SK-N-SH (cell line): ENCODE data around the gene SLC24A3. TPM values are rescaled to one million over a fixed set of nuclear protein-coding genes. Genes with fewer than 3 reads are reported as not detected.

Experiments
- CTCF ChIA-PET: fragments of 300-600, 350-600 bp; formaldehyde crosslinking; extraction: SDS; loops from one replicate; lab custom pipeline; 2021; lab: Yijun Ruan, JAX
- POLR2A ChIA-PET: fragments of 350-600 bp; sonication (Branson Sonifier 250); formaldehyde crosslinking; extraction: SDS; loops from one replicate; lab custom pipeline; 2020; ENCODE audit warnings: antibody characterized with exemption, inconsistent platforms; lab: Yijun Ruan, JAX
- DNase-seq: peaks from one replicate; pipeline ENCODE4 v3.0.0; 2012
- H2AFZ ChIP-seq: fragments of 200-600 bp; sonication (generic); 2 replicates; pipeline ENCODE4 v1.8.1; 2016; ENCODE audit warnings: antibody characterized with exemption, mild to moderate bottlenecking, low read depth
- H3F3A ChIP-seq: fragments of 200-600 bp; sonication (generic); replicated peaks from 2 replicates; pipeline ENCODE3; 2016; ENCODE audit warnings: antibody characterized with exemption, mild to moderate bottlenecking; ENCODE audit not compliant: insufficient read depth
- H3K27ac ChIP-seq, 2 experiments: fragments of 200-500 bp in 1 of 2; fragments of 200-600 bp in 1 of 2; sonication (Bioruptor generic) in 1 of 2; sonication (generic), shearing (Covaris generic) in 1 of 2; 2 replicates each; pipeline versions ENCODE4 v1.5.1 to v1.6.1; 2014 to 2016; ENCODE audit warnings: low read depth in 2 of 2, inconsistent platforms in 1 of 2, low read length in 1 of 2, mild to moderate bottlenecking in 1 of 2, mixed read lengths in 1 of 2
- H3K27me3 ChIP-seq: fragments of 200-600 bp; sonication (generic), shearing (Covaris generic); 2 replicates; pipeline ENCODE4 v1.6.1; 2016; ENCODE audit warnings: mixed run types; ENCODE audit not compliant: insufficient read depth
- H3K36me3 ChIP-seq, 2 experiments: fragments of 200-500 bp in 1 of 2; fragments of 200-600 bp in 1 of 2; sonication (Bioruptor generic) in 1 of 2; sonication (generic) in 1 of 2; replicated peaks in 1 of 2; 2 replicates each; pipeline versions ENCODE3 to v1.5.1; 2014 to 2016; ENCODE audit warnings: low read length in 1 of 2, mild to moderate bottlenecking in 1 of 2; ENCODE audit not compliant: insufficient read depth in 2 of 2, control insufficient read depth in 1 of 2
- H3K4me1 ChIP-seq, 2 experiments: fragments of 200-500 bp in 1 of 2; fragments of 200-600 bp in 1 of 2; sonication (Bioruptor generic) in 1 of 2; sonication (generic), shearing (Covaris generic) in 1 of 2; 2 replicates each; pipeline versions ENCODE4 v1.5.1 to v1.6.1; 2014 to 2016; ENCODE audit warnings: low read depth in 1 of 2, low read length in 1 of 2, mixed run types in 1 of 2; ENCODE audit not compliant: insufficient read depth in 2 of 2, control insufficient read depth in 1 of 2
- H3K4me2 ChIP-seq: fragments of 200-600 bp; sonication (generic), shearing (Covaris generic); 2 replicates; pipeline ENCODE4 v1.6.1; 2017; ENCODE audit warnings: mixed run types
- H3K4me3 ChIP-seq, 2 experiments: fragments of 200-500 bp in 1 of 2; fragments of 200-600 bp in 1 of 2; sonication (Bioruptor generic) in 1 of 2; sonication (generic), shearing (Covaris generic) in 1 of 2; 2 replicates each; pipeline versions ENCODE4 v1.5.1 to v1.8.1; 2014 to 2016; ENCODE audit warnings: low read depth in 2 of 2, inconsistent platforms in 1 of 2, low read length in 1 of 2, mild to moderate bottlenecking in 1 of 2, mixed read lengths in 1 of 2, moderate library complexity in 1 of 2
- H3K79me2 ChIP-seq: fragments of 200-600 bp; sonication (generic); 2 replicates; pipeline ENCODE4 v1.8.1; 2017; ENCODE audit warnings: mild to moderate bottlenecking; ENCODE audit not compliant: insufficient read depth
- H3K9ac ChIP-seq: fragments of 200-600 bp; sonication (generic); 2 replicates; pipeline ENCODE4 v1.6.1; 2017; ENCODE audit warnings: mixed run types
- H3K9me2 ChIP-seq: fragments of 200-600 bp; sonication (generic); 2 replicates; pipeline ENCODE4 v1.6.1; 2017; ENCODE audit warnings: mixed run types
- H3K9me3 ChIP-seq: fragments of 200-600 bp; sonication (generic); 2 replicates; pipeline ENCODE4 v1.6.1; 2017; ENCODE audit warnings: mixed run types, mild to moderate bottlenecking, moderate library complexity
- H4K20me1 ChIP-seq: fragments of 200-600 bp; sonication (generic); 2 replicates; pipeline ENCODE4 v1.6.1; 2017; ENCODE audit warnings: mild to moderate bottlenecking, mixed run types; ENCODE audit not compliant: insufficient read depth
- CHD2 ChIP-seq: fragments of 150-350 bp; IDR thresholded peaks from 2 replicates; pipeline ENCODE4 v1.6.1; 2018; ENCODE audit warnings: low read length; ENCODE audit not compliant: partially characterized antibody
- EP300 ChIP-seq, 2 experiments: IDR thresholded peaks; 2 replicates each; pipeline versions ENCODE4 v1.4.0 to v1.6.1; 2012; ENCODE audit warnings: borderline replicate concordance in 1 of 2, low read depth in 1 of 2, low read length in 1 of 2
- EZH2phosphoT487 ChIP-seq: fragments of 200-600 bp; sonication (generic); IDR thresholded peaks from 2 replicates; pipeline ENCODE4 v1.6.1; 2017; ENCODE audit warnings: low read depth, mixed run types, mild to moderate bottlenecking, antibody characterized with exemption, moderate library complexity, borderline replicate concordance
- FOSL2 ChIP-seq: IDR thresholded peaks from 2 replicates; pipeline ENCODE4 v1.4.0; 2012; ENCODE audit warnings: low read depth, mild to moderate bottlenecking, moderate library complexity, borderline replicate concordance
- FOXM1 ChIP-seq: IDR thresholded peaks from 2 replicates; pipeline ENCODE4 v1.4.0; 2012; ENCODE audit warnings: low read depth, mild to moderate bottlenecking
- GABPA ChIP-seq: IDR thresholded peaks from 2 replicates; pipeline ENCODE4 v1.4.0; 2012; ENCODE audit warnings: low read depth, mild to moderate bottlenecking
- IRF3 ChIP-seq: fragments of 150-350 bp; IDR thresholded peaks from 2 replicates; pipeline ENCODE4 v1.6.1; 2016; ENCODE audit warnings: mild to moderate bottlenecking, low read depth, low read length
- MAX ChIP-seq: IDR thresholded peaks from 2 replicates; pipeline ENCODE4 v1.4.0; 2012; ENCODE audit warnings: low read depth
- MXI1 ChIP-seq: IDR thresholded peaks from 2 replicates; pipeline ENCODE4 v1.6.1; 2012; ENCODE audit warnings: mild to moderate bottlenecking, low read depth, low read length, improper control_type of control experiment
- NRF1 ChIP-seq: IDR thresholded peaks from 2 replicates; pipeline ENCODE4 v1.6.1; 2012; ENCODE audit warnings: low read depth, mild to moderate bottlenecking, low read length
- PBX3 ChIP-seq: IDR thresholded peaks from 2 replicates; pipeline ENCODE4; 2012
- RAD21 ChIP-seq: IDR thresholded peaks from 2 replicates; pipeline ENCODE4 v1.6.1; 2012; ENCODE audit warnings: mild to moderate bottlenecking, low read length
- REST ChIP-seq: IDR thresholded peaks from 2 replicates; pipeline ENCODE4 v1.6.1; 2012; ENCODE audit warnings: mild to moderate bottlenecking, low read depth, low read length, moderate library complexity
- RXRA ChIP-seq: IDR thresholded peaks from 2 replicates; pipeline ENCODE4 v1.4.0; 2012; ENCODE audit warnings: low read depth, mild to moderate bottlenecking, borderline replicate concordance
- SIN3A ChIP-seq: IDR thresholded peaks from 2 replicates; pipeline ENCODE4 v1.6.1; 2012; ENCODE audit warnings: low read depth, mild to moderate bottlenecking, low read length, moderate library complexity, borderline replicate concordance
- TEAD4 ChIP-seq: IDR thresholded peaks from 2 replicates; pipeline ENCODE4 v1.4.0; 2012; ENCODE audit warnings: mild to moderate bottlenecking, borderline replicate concordance; ENCODE audit not compliant: insufficient read depth
- USF1 ChIP-seq: IDR thresholded peaks from 2 replicates; pipeline ENCODE4 v1.4.0; 2012; ENCODE audit warnings: low read depth, borderline replicate concordance
- USF2 ChIP-seq: fragments of 150-350 bp; IDR thresholded peaks from 2 replicates; pipeline ENCODE4 v1.6.1; 2017; ENCODE audit warnings: antibody characterized with exemption, low read length, low read depth, borderline replicate concordance
- YY1 ChIP-seq: IDR thresholded peaks from 2 replicates; pipeline ENCODE4 v1.4.0; 2012; ENCODE audit warnings: low read depth, mild to moderate bottlenecking
- ZBTB33 ChIP-seq: IDR thresholded peaks from 2 replicates; pipeline ENCODE4 v1.4.0; 2012; ENCODE audit warnings: low read depth, borderline replicate concordance
- WGBS: methylation state at CpG from one replicate; pipeline ENCODE4 v1.1.6; 2017; ENCODE audit warnings: low lambda C conversion rate; 5-methylcytosine and 5-hydroxymethylcytosine counted together
- polyA plus RNA-seq, 3 experiments: library from polyadenylated mRNA; depleted of rRNA; stranded (reverse); fragments of >200 nt; gene quantifications; 2 replicates each; pipeline ENCODE4 v1.2.3, GENCODE V29; 2012

Gene SLC24A3
- polyA plus RNA-seq, 1 of the 3 experiments (the other 2 are of a cell fraction): not detected

- no peak for TF ChIP-seq PBX3
- TF ChIP-seq GABPA: no peak
- TF ChIP-seq CHD2: no peak
- TF ChIP-seq EZH2phosphoT487: no peak
- no peak for TF ChIP-seq MAX
- TF ChIP-seq ZBTB33: no peak
- TF ChIP-seq SIN3A: no peak
- TF ChIP-seq RXRA: no peak
- TF ChIP-seq FOXM1: no peak
- no peak for TF ChIP-seq YY1
- TF ChIP-seq USF2: no peak
- no peak for TF ChIP-seq IRF3
- TF ChIP-seq NRF1: no peak
- no peak for TF ChIP-seq USF1
- TF ChIP-seq TEAD4: no peak
- TF ChIP-seq RAD21: no peak
- TF ChIP-seq REST: no peak
- TF ChIP-seq FOSL2: no peak
- TF ChIP-seq EP300 (IDR thresholded peaks at IDR 0.05; ENCODE audit: borderline replicate concordance in 1 of 2, low read depth in 1 of 2, low read length in 1 of 2): no peak
- TF ChIP-seq MXI1: no peak
- TF ChIP-seq, all 33 proteins: peak for 0
- CTCF ChIA-PET: no interaction called here
- WGBS: 6% methylated on average over 5 of the region's 6 CpGs
These were observed 117.6 kb downstream of the SLC24A3 start for GRCh38 chr20:19330038-19330437.

More at GRCh38 chr20:19330038-19330437, 117.6 kb downstream of the SLC24A3 start:
- H3K9ac ChIP-seq: no peak overlapping the region
- H3K9me2 ChIP-seq: no peaks in the 10 kb centered on the region
- POLR2A ChIA-PET: no interaction called here
- H3K79me2 ChIP-seq: no peaks in the 10 kb centered on the region
- H3K27me3 ChIP-seq: no peaks in the 10 kb centered on the region
- H3K27ac ChIP-seq: no peak overlapping the region
- H3K4me3 ChIP-seq: no peak overlapping the region
- no peaks in the 10 kb centered on the region for H4K20me1 ChIP-seq
- no peak overlapping the region for H3K4me2 ChIP-seq
- no peaks in the 10 kb centered on the region for H3F3A ChIP-seq
- H2AFZ ChIP-seq: no peak overlapping the region
- no peaks in the 10 kb centered on the region for H3K9me3 ChIP-seq
- H3K36me3 ChIP-seq: no peaks in the 10 kb centered on the region
- DNase-seq: no peak
- no peaks in the 10 kb centered on the region; a peak in 1 of 4 replicates for H3K4me1 ChIP-seq
